Naive B cell (primary cell): ENCODE results near the gene STARD7. TPM values are rescaled to one million over a fixed set of nuclear protein-coding genes. Genes with fewer than 3 reads are reported as not detected.
A peak's percentile ranks its signal among the peaks of the same experiment; 100 is the strongest.

Source experiments
- ATAC-seq, 2 donors: fragments of 150-1000 bp; cut with Tn5 transposase; 2 replicates each; pipeline ENCODE4 v1.10.0; 2021; ENCODE audit warnings: low read depth in 2 of 2, mild to moderate bottlenecking in 2 of 2, moderate library complexity in 2 of 2
- DNase-seq: peaks from one replicate; pipeline ENCODE4 v3.0.0; 2022
- H3K27ac Mint-ChIP-seq, 6 donors: one replicate each; pipeline ENCODE4 v1.8.0; 2020 to 2022; ENCODE audit warnings: mild to moderate bottlenecking in 6 of 6, mixed read lengths in 6 of 6, moderate library complexity in 5 of 6, inconsistent platforms in 2 of 6
- H3K27me3 Mint-ChIP-seq, 3 donors: one replicate each; pipeline ENCODE4 v1.8.0; 2021 to 2022; ENCODE audit warnings: mixed read lengths in 3 of 3, mild to moderate bottlenecking in 1 of 3
- H3K36me3 Mint-ChIP-seq, 2 donors: one replicate each; pipeline ENCODE4 v1.8.0; 2020 to 2022; ENCODE audit warnings: mixed read lengths in 2 of 2, inconsistent platforms in 1 of 2, mild to moderate bottlenecking in 1 of 2
- H3K4me1 Mint-ChIP-seq, 3 donors: one replicate each; pipeline ENCODE4 v1.8.0; 2020 to 2022; ENCODE audit warnings: mixed read lengths in 3 of 3, inconsistent platforms in 1 of 3, mild to moderate bottlenecking in 1 of 3, moderate library complexity in 1 of 3
- H3K4me3 Mint-ChIP-seq, 8 donors: one replicate each; pipeline ENCODE4 v1.8.0; 2020 to 2022; ENCODE audit warnings: mild to moderate bottlenecking in 8 of 8, mixed read lengths in 8 of 8, moderate library complexity in 8 of 8, inconsistent platforms in 2 of 8
- H3K9me3 Mint-ChIP-seq, 7 donors: one replicate each; pipeline ENCODE4 v1.8.0; 2020 to 2022; ENCODE audit warnings: mixed read lengths in 7 of 7, mild to moderate bottlenecking in 5 of 7, inconsistent platforms in 2 of 7, moderate library complexity in 1 of 7
- polyA plus RNA-seq, 6 donors: library from polyadenylated mRNA; unstranded; fragments of 300-500 nt; fragmentation: Illumina TruSeq; gene quantifications; one replicate each; pipeline ENCODE4 v1.2.3, GENCODE V29; 2021; ENCODE audit warnings: low read depth in 6 of 6

STARD7 gene
- polyA plus RNA-seq, 6 donors from 2014 or later = 219 to 401 (median 239) TPM

DNA sequence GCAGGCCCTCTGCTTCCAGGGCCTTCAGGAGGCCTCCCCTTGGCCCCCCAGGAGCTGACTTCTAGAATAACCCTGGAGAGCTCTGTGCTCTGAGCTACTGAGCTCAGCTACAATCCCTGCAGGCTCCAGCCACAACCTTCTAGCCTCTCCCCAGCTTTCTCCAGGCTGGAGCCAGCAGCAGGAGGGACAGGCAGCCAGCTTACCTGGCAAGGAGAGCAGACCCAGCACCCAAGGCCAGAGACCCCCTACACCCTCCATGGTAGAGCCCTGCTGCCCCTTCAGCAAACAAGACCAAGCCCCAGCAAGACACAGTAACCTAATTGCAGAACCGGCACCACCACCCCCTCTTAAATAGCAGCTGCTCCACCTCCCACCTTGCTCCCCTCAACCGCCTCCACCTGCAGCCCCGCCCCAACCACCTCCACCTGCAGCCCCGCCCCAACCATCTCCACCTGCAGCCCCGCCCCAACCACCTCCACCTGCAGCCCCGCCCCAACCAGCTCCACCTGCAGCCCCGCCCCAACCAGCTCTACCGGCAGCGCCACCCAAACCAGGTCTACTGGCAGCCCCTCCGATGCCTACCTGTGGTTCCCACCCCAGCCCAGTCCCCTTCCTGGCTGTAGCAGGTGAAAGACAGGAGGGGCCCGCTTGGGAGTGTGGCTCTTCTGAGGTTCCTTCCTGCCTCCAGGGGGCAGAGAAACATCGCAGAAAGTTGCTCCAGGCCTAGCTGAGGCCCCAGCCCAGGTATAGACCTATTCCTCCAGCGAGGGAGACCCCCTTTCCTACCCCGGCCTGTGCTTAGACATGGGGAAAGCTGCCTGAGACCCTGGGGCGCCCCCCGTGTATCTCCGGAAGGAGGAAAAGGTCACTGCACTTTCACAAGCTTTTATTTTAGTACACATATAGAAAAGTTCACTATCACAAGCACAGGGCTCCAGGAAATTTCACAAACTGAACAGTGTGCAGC, 70.2 kb downstream of the STARD7 start, which contains the start of gene ASTL:
Gene ASTL (minus strand): TSS at position 324 of the 967 bp plus-strand sequence. CDS start 66 bp downstream, at position 258.
- DNase-seq (peak; percentile 68), ATAC-seq (peak; percentile 79 to 89)
- H3K27ac Mint-ChIP-seq = peak within 1 kb of the TSS in 4 of 6 donors; percentile 18 to 59 (median 42)
- H3K36me3 Mint-ChIP-seq = no peaks in the 10 kb centered on the region
- H3K4me3 Mint-ChIP-seq = peak within 1 kb of the TSS in 3 of 8 donors; percentile 41 to 61 (median 46)
- H3K4me1 Mint-ChIP-seq = peaks cover 4 to 24% (median 21%) of the 10 kb centered on the region in 3 donors
- no peaks in the 10 kb centered on the region for H3K27me3 Mint-ChIP-seq
- H3K9me3 Mint-ChIP-seq = no peaks in the 10 kb centered on the region

DNA sequence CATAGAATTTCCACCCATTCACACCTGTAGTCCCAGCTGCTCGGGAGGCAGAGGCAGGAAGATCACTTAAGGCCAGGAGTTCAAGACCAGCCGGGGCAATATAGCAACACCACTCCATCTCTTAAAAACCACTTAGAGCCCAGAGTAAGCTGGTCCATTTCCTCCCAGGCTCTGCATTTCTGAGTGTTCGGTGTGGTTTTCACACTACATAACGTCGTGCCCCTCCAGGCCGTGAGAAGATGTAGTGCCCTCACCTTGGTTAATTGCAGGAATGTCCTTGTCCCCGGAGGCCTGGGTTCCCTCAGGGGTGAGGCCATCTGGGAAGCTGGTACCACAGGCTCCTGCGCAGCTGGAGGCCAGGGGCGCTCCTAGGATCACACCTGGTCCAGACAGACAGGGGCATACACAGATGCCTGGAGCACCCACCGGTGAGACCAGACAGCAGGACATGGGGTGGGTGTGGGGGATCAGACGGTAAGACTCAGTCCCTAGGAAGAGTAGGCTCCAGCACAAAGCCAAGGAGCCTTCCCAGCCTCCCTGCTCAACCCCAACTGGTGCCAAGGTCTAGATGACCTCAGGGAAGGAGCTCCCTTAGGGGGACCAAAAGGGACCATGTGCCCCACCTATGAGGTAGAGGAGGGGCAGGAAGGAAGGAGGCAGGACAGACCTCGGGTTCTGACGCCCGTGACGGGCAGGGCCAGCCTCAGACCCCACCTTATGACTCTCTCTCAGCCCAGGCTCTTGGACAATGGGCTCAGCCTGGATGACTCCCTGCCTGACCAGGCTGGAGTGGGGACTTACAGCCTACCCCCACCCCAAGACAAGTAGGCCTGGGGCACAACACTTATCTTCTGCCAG, 71.1 kb downstream of the STARD7 start:
- H3K4me1 Mint-ChIP-seq = peaks cover 4 to 19% (median 13%) of the 10 kb centered on the region in 3 donors
- no peak for ATAC-seq
- H3K27ac Mint-ChIP-seq = peak overlapping the region in 1 of 6 donors; percentile 47
- no peaks in the 10 kb centered on the region for H3K9me3 Mint-ChIP-seq
- no peaks in the 10 kb centered on the region for H3K27me3 Mint-ChIP-seq
- H3K36me3 Mint-ChIP-seq = no peaks in the 10 kb centered on the region
- DNase-seq = no peak
- no peak overlapping the region for H3K4me3 Mint-ChIP-seq

GRCh38 chr2:96136129-96136720, 72.4 kb downstream of the STARD7 start:
- Mint-ChIP-seq H3K27ac (no peak overlapping the region), H3K27me3 (no peaks in the 10 kb centered on the region), H3K4me1 (peaks cover 6 to 12% (median 7%) of the 10 kb centered on the region in 3 donors)

DNA sequence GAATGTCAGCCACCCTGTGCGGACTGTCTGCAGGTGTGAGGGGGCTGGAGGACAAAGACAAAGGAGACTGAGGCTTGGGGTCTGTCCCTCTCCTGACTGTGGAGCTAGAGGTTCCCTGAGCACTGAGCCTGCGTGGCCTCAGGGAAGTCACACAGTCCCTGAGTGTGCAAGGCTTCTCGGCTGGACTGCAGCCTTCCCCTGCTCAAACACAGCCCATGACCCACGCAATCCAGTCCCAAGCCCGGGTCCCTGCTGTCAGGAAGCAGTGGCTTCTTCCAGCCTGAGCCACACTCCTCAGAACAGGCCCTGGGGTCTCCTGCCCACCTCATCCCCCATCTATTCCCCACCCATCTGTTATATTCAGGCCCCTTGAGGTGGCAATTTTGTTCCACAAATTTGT, 73.0 kb downstream of the STARD7 start:
- H3K27ac Mint-ChIP-seq = no peak overlapping the region
- no peaks in the 10 kb centered on the region for H3K36me3 Mint-ChIP-seq
- H3K4me3 Mint-ChIP-seq = no peak overlapping the region
- DNase-seq = no peak
- H3K9me3 Mint-ChIP-seq = no peaks in the 10 kb centered on the region
- H3K4me1 Mint-ChIP-seq = peaks cover 6 to 12% (median 7%) of the 10 kb centered on the region in 3 donors
- no peaks in the 10 kb centered on the region for H3K27me3 Mint-ChIP-seq
- no peak for ATAC-seq

More at GRCh38 chr2:96136129-96136720, 72.4 kb downstream of the STARD7 start:
- H3K9me3 Mint-ChIP-seq = no peaks in the 10 kb centered on the region
- ATAC-seq = no peak
- no peaks in the 10 kb centered on the region for H3K36me3 Mint-ChIP-seq
- DNase-seq = no peak
- no peak overlapping the region for H3K4me3 Mint-ChIP-seq

DNA sequence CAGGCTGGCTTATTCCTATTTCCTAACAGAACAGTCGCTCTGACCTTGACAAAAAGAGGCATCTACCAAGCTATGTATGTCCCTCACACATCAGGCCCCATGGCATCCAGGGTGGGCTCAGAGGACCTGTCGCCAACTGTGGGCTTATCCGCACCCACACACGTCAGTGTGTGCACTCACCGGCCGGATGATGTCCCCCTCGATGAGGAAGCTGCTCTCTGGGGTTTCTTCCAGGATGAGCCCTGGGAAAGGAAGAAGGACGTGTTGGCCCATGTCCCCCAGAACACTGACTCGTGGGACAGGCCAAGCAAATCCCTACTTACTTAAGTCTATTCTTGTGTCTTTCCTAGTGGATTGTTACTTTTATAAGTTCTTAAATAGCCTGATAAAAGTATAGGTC, 73.5 kb downstream of the STARD7 start:
- Mint-ChIP-seq H3K36me3 (no peaks in the 10 kb centered on the region), H3K27ac (peak overlapping the region in 1 of 6 donors; percentile 77), H3K4me1 (peaks cover 6 to 12% (median 7%) of the 10 kb centered on the region in 3 donors), H3K9me3 (no peaks in the 10 kb centered on the region), H3K4me3 (peak overlapping the region in 1 of 8 donors; percentile 10), H3K27me3 (no peaks in the 10 kb centered on the region)
- ATAC-seq (no peak), DNase-seq (no peak)

Other genes with a start within 250 kb of the STARD7 start
- gene ANKRD36C, start 217.0 kb downstream of the STARD7 start, polyA plus RNA-seq = 10 to 100 TPM in 5 of 6 donors, 1 to 10 TPM in 1; 4.7 to 30.1 (median 15.4) TPM
- gene GPAT2, start 173.9 kb downstream of the STARD7 start, polyA plus RNA-seq = 10 to 100 TPM in 1 of 6 donors, 1 to 10 TPM in 5; 1.2 to 28.4 (median 2.1) TPM
- gene ADRA2B, start 92.3 kb downstream of the STARD7 start, polyA plus RNA-seq = under 1 TPM in 1 of 6 donors, not detected in 5; 0.15 TPM
- gene ASTL, start 70.3 kb downstream of the STARD7 start, polyA plus RNA-seq = not detected
- gene DUSP2, start 63.4 kb downstream of the STARD7 start, polyA plus RNA-seq = 100 to 1,000 TPM in 2 of 6 donors, 10 to 100 TPM in 4; 56.3 to 220 (median 95.9) TPM
- 10 to 100 TPM; 37.8 to 52.0 (median 40.1) TPM for gene TMEM127, start 57.2 kb upstream of the STARD7 start, polyA plus RNA-seq
- gene CIAO1, start 57.4 kb upstream of the STARD7 start, polyA plus RNA-seq = 100 to 1,000 TPM in 1 of 6 donors, 10 to 100 TPM in 5; 57.8 to 101 (median 92.2) TPM
- 10 to 100 TPM; 61.7 to 95.9 (median 71.2) TPM for gene SNRNP200, start 96.7 kb upstream of the STARD7 start, polyA plus RNA-seq
- 1 to 10 TPM in 5 of 6 donors, under 1 TPM in 1; 0.78 to 3.9 (median 1.5) TPM for gene ITPRIPL1, start 116.5 kb upstream of the STARD7 start, polyA plus RNA-seq
- under 1 TPM in 1 of 6 donors, not detected in 5; 0.45 TPM for gene NCAPH, start 126.9 kb upstream of the STARD7 start, polyA plus RNA-seq